GM18520 (cell line): ENCODE data around the gene ATG2A.

ENCODE experiments used
- ATAC-seq: cut with Tn5 transposase; IDR thresholded peaks from one replicate; pipeline ENCODE4 v1.9.1; 2021; ENCODE audit not compliant: unreplicated experiment

ATG2A gene

DNA sequence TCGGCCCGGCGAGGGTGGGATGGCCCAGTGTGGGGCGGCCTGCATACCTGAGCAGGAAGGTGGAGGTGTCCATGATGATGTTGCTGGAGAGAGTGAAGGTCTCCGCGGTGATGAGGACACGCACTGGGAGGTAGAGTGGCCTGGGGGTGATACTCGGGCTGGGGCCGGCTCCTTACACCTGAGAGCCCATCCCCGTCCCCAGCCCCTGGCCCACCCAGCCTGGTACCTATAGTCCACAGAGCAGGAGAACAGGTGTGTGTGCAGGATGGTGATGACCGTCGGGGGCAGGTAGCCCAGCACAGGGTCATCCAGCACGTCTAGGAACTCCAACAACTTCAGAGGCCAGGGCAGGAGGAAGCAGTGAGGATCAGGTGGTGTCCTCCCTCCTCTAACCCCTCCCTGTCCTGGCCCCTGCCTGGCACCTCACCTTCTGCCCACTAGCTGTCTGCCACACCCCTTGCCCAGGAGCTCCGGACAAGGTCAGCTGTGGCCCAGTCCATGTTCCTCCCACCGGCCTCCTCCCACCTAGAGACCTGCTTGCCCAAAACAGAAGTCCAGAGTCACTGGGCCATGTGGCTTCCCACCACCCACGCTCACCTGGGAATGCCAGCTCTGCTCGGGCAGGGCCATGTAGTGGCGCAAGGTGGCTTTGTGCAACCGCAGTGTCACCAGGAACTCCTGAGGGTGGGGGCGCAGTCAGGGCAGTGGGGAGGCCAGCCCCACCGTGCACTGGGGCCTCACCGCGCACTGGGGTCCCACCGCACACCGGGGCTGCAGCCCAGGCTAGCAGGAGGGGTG is 11.3 kb downstream of the ATG2A start:
- no peak for ATAC-seq

DNA sequence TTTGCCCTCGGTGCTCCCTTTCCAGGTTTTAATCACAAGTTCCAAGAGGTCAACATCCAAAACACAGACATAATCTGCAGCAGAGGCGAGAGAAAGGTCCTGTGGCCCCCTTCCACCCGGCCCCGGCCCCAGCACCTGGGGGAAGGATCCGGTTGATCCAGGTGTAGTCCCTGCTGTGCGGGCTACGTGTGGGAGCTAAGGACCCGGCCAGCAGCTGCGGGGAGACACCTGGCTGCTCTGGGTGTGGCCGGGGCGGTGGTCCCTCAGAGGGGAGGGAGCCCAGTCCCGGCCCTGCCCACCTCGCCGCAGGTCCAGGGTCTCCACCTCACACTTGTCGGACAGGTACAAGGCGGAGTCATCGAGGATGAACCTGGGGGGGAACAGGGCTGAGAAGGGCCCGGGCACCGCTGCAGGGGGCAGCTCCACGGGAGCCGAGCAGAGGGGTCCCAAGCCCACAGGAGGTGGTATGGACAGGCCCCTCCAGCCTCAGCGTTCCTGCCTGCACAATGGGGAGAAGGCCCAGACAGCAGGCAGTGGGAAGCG is 13.6 kb downstream of the ATG2A start:
- ATAC-seq, result no peak

DNA sequence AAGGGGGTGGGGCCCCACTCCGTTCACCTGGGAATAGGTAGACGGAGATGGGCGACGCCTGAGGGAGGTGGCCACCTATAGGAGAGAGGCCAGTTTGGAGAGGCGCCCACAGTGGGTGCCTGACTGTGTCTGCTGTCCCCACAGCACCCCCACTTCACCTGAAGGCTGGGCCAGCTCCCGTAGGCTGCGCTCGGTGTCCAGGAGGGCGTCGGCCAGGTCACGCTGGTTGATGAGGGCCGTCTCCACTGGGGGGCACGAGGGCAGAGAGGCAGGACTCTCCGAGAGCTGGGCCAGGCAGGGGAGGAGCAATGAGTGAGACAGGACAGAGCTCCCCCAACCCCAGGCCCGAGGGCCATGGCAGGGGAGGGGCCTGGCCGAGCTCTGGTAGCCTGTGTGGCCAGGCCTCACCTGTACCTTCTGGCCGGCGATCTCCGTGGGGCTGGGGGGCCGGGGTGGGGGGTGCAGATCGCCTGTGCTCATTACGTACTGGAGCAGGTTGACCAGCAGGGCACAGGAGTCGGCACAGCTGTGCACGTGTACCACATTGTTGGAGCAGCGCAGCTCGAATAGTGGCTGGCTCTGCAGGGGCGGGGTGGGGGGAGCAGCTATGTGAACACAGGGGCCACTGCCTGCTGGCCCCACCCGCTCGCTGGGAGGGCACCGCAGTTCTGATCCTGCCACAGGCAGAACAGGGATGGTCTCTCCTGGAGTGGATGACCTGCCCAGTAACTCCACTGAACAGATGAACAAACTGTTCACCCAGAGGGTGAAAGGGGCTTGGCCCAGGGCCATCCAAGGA is 14.7 kb downstream of the ATG2A start:
- no peak for ATAC-seq

GRCh38 chr11:64900774-64901173 is 16.2 kb downstream of the ATG2A start:
- ATAC-seq, result no peak

- no peak for ATAC-seq
Observed at GRCh38 chr11:64900263-64900678, 16.7 kb downstream of the ATG2A start.

DNA sequence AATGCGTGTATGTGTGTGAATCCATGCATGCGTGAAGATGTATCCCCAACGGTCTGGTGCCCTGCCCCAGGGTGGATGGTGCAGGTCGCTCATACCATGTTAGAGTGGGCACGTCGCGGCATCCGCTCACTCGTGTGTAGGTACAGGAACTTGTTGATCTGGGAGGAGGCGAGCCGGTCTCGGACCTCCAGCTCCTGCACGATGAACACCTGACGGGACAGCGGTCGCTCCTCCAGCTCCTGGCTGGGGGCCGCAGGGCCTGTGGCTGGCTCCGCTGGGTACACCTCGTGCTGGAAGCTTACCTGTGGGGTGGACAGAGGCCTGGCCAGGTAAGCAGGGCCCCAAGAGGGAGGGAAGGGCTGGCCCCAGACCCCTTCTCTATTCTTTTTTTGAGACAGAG is 18.5 kb downstream of the ATG2A start:
- ATAC-seq, result no peak

DNA sequence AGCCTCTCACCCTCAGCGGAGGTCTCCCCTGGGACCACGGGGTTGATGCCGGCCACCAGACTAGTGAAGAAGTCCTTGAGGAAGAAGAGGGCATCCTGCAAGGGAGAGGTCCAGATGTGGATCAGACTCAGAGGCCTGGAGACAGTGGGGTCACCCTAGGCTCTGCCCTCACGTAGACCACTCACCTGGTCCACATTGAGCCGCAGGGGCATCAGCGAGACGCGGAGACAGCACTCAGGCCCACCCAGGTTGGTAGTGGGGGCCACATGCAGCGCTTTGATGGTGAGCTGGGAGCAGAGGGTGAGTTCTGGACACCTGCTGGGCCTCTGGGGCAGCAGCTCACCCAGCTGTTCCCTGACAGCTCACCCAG is 18.9 kb downstream of the ATG2A start:
- no peak for ATAC-seq

- no peak for ATAC-seq
Observed at GRCh38 chr11:64897381-64898075, 19.5 kb downstream of the ATG2A start.

GRCh38 chr11:64896448-64897022 is 20.5 kb downstream of the ATG2A start:
- ATAC-seq, result no peak

DNA sequence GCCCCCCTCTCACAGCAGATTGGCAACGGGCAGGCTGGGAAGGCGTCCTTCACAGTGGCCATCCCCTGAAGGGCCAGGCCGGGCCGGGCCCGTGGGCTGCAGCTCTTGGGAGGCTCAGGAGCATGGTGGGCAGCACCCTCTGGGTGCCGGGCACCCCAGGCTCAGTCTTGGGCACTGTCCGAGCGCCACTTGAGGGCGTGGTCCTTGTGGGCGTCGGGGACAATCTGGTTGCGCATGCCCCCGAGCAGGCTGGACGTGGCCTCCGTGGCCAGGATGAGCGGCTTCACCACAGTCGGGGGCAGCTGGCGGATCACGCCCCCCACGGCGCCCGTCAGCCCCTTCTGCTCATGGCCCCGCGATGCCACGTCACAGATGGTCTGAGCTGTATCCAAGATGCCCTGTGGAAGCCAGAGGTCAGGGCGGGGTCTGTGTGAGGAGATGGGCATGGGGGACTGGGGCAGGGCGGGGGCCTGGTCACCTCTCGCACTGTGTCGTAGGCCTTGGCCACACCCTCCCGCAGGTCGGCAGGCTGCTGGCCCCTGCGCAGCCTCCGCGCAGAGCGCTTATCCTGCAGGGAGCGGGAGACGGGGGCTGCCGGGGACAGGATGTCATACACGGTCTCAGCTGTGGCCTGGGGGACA is 22.1 kb downstream of the ATG2A start:
- no peak for ATAC-seq

- no peak for ATAC-seq
Observed at GRCh38 chr11:64894070-64894811, 22.8 kb downstream of the ATG2A start.

- ATAC-seq, result no peak
Observed at GRCh38 chr11:64893194-64894069, 23.6 kb downstream of the ATG2A start.

- no peak for ATAC-seq
Observed at GRCh38 chr11:64892838-64893193, 24.2 kb downstream of the ATG2A start.

- no peak for ATAC-seq
Observed at GRCh38 chr11:64892411-64892831, 24.6 kb downstream of the ATG2A start.

- no peak for ATAC-seq
Observed at GRCh38 chr11:64891880-64892279, 25.1 kb downstream of the ATG2A start.

DNA sequence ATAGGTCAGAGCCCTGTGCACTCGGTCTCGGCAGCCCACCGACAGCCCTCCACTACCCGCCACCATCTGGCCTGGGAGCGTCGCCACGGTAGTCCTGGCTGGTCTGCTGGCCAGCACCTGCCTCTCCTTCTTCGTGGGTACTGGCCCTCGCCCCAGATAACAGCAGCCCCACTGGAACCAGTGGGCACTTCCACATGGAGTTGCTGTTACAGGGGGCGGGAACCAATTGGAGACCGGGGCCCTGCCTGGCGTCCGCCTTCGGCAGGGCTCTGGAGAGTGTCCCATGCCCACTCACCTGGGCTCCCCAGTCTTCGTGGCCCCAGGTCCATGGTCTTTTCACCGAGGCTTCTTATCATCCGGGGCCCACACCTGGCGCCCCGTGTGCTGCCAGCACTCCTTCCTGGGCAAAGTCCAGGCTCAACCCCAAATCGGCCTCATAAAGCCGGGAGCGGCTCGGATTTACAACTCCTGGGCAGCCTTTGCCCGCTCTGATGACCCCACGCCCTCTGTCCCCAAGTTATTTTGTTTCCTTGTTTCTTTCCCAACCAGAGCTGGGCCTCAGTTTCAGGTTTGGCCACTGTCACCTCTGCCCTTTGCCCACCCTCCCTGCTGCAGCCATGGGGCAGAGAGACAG is 25.7 kb downstream of the ATG2A start:
- no peak for ATAC-seq

- ATAC-seq, result no peak
Observed at GRCh38 chr11:64890522-64890939, 26.5 kb downstream of the ATG2A start.

GRCh38 chr11:64888729-64889511 is 28.1 kb downstream of the ATG2A start:
- ATAC-seq, result no peak
